ENCODE data around the gene SPATA6.

- TF ChIP-seq CTCF (IDR thresholded peaks at IDR 0.05), result no peak
- TF ChIP-seq POLR2A (IDR thresholded peaks at IDR 0.05), result no peak
- TF ChIP-seq POLR2AphosphoS5 (IDR thresholded peaks at IDR 0.05), result no peak
These were observed 223.6 kb downstream of the SPATA6 start for GRCh38 chr1:48248356-48248755.
